OCI-LY1 (cell line): ENCODE data around the gene MCTP1.

Experiments
- CTCF ChIP-seq: fragments of 200-600 bp; sonication (generic), shearing (Covaris generic); IDR thresholded peaks from 2 replicates; pipeline ENCODE4 v1.5.1; 2017; ENCODE audit warnings: mild to moderate bottlenecking, antibody characterized with exemption, low read length, moderate library complexity, mixed read lengths
- EZH2 ChIP-seq: fragments of 200-600 bp; sonication (generic), shearing (Covaris generic); IDR thresholded peaks from 2 replicates; pipeline ENCODE4 v1.8.0; 2017; ENCODE audit warnings: borderline replicate concordance, mixed run types, mild to moderate bottlenecking, antibody characterized with exemption, low read length, moderate library complexity, mixed read lengths

- TF ChIP-seq EZH2, result no peak
- TF ChIP-seq CTCF, result no peak
Observed at GRCh38 chr5:94775088-94775487, 509.8 kb downstream of the MCTP1 start.
